Stimulated activated CD8-positive, alpha-beta memory T cell treated with anti-CD3 and anti-CD28 coated beads, Interleukin-7, amount 100 ng/mL, for 1 hour (primary cell): ENCODE measurements around the gene FAM124B.

Source experiments
- DNase-seq, 2 donors: peaks; one replicate each; pipeline ENCODE4 v3.0.0-alpha.2; 2020; ENCODE audit warnings: low read depth in 2 of 2

The FAM124B gene, protein sequence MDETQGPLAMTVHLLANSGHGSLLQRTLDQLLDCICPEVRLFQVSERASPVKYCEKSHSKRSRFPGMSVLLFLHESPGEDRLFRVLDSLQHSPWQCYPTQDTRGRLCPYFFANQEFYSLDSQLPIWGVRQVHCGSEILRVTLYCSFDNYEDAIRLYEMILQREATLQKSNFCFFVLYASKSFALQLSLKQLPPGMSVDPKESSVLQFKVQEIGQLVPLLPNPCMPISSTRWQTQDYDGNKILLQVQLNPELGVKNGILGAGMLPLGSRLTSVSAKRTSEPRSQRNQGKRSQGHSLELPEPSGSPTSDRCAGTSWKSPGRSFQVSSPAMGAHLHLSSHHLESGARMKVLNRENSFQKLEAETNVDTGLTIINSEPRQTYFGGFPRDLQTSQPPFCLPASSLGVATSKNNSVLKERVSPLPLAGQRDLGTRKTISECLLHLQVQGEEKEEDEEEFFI

DNA sequence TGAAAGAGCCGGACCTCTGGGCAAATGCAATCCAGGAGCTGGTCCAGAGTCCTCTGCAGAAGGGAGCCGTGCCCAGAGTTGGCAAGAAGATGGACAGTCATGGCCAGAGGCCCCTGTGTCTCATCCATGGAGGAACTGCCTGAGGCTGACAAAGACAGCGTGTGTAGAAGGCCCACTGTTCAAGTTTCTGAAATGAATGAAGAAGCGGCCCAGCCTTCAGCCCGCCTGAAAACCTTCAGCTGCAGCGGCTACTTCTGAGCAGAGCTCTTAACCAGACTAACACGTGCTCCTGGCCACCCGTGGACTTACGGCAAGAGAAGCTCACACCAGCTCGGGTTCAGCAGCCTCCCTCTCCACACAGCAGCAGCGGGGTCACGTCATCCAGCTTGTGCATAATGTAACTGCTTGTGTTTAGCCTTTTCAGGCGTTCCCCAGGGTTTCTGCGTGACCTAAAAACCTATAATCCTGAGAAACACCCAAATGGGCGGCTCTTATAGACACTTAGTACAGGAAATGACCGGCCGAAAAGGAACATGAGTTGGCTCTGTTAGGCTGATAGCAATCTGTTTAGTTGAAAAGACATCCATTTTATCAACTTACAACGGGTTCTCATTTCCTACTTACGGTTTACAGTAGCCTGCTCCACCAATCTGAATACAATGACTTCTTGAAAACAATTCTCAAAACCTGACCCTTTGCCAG lies at the start of gene FAM124B:
Gene FAM124B, minus strand, starts transcription at position 467 of the 702 bp plus-strand sequence. Its CDS starts 339 bp downstream, at position 128.
- DNase-seq, result no peak

DNA sequence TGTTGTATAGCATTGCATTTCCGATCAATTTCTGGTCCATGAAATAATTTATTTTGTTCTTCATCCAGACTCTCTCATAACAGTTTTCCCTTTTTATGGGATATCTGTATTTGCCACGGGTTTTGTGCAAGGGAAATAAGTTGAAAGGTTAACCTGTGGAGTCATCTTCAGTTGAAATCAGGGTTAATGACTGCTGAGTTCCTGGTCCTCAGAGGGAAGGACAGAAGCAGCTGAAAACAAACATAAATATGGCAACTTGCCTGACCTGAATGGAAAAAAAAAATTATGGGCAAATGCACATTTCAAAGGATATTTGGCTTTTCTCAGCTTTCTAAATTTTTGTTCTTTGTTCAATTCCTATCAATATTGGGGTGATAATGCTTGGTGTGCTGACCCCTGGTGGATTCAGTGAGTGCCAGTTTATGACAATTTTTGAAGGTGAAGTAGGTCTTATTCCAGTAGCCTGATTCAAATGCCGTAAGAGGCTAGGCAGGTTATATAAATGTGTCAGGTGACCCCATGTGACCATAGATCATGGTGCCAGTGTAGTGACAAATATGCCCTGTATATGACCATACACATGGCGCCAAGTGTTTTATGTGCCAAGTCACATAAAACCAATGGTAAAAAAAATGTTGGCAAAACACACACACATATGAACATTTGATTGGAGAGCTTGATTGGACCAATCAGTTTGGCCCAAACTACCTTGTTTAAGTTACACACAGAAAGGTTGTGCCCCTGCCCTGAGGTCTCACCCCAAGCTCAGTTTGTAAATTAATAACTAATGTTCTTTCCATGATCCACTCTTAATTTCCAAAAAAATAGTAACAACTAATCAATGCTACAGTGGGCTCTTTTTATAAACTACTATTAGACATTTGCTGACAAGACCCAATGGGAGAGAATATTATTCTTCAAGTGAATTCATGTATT lies 47.6 kb upstream of the FAM124B start:
- no peak for DNase-seq

DNA sequence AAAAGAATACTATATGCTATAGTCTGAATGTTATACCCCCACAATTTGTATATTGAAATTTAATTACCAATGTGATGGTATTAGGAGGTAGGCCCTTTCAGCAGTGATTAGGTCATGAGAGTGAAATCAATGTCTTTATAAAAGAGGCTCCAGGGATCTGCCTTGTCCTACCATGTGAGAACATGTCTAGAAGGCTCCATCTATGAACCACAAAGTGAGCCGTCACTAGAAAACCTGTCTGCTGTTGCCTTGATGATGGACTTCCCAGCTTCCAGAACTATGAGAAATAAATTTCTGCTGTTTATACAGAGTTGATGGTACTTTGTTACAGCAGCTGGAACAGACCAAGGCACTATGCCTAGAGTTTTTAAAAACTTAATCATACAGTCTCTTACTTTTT lies 46.3 kb upstream of the FAM124B start:
- no peak for DNase-seq

DNA sequence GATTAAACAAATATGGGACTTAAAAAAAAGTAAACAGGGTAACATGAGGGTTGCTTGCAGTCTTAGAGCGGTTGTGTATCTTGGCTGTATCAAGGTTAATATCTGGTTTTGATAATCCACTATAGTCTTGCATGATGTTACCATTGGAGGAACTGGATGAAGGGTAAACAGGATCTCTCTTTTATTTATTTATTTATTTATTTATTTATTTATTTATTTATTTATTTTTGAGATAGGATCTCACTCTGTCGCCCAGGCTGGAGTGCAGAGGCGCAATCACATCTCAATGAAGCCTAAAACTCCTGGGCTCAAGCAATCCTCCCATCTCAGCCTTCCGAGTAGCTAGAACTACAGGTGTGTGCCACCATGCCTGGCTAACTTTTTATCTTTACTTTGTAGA lies 42.9 kb upstream of the FAM124B start:
- no peak for DNase-seq

DNA sequence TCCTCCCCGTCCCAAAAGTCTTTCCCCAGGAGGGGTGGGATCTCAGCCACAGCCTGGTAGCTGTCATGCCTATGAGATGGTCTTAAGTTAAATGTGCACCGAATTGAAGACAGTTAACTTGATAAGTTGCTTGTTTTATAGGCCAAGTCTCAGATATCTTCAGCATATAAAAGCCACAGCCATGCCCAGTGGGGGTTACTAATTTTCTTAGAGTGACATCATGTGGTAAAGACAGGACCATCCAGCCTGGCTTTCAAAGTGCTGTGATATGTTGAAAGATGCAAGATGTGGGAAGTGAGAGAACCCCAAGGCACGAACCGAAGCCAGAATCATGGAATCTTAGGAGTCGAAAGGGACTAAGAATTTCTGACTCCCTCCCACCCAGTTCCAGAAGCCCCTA lies 42.1 kb upstream of the FAM124B start:
- DNase-seq, result no peak

DNA sequence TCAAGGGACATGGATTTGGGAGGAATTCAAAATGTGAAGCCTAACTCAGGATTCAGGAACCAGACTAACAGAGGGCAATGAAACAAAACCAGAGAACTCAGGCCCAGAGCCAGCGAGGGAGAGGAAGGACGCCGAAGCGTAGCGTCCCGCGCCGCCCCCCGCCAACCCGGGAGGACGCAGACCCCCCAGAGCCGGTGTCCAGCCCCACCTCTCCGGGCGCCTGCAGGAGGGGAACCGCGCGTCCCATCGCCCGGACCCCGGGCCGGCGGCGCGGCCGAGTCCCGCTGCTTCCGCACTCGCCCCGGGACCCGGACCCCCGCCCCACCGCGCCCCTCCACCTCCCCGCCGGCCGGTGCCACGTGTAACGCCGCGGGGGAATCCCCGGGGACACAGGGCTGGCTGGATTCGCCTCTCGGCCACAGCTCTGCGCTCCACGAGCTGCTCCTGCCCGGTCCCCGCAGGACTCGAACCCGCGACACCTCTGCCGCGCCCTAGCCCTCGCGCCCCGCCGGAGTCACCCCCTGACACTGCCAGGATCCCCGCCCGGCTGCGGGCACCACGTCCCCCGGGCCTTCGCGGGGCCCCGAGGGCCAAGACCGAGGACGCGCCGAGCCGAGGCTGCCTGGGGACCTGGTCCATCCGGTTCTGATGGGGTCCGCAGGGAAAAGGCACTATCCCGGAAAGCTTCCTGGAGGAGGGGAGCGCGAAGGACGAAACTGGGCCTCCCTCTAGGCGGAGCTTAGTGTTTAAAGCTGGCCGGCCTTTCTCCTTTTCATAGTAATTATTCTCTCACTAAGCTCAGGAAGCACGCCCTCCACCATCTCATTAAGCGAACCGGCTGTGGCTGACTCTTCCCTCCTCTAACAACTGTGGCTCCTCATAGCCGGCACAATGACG lies 40.4 kb upstream of the FAM124B start:
- no peak for DNase-seq

DNA sequence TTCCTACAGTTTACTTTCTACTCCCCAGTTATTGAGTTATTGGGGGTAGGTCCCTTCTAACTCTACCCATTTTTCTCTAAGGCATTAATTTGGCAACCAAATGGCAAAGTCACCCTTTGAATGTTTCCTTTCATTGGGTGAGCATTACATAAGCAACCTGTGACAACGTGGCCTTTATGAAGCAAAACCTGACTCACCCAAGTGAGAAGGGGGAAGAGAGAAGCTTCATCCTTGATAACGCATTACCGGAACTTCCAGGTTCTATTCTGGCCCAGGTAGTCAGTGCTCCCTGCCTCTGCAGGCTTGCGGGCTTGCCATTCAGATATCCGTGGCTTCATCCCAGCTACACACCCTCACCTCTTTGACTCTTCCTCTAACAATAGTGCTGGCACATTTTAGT lies 39.1 kb upstream of the FAM124B start:
- no peak for DNase-seq

DNA sequence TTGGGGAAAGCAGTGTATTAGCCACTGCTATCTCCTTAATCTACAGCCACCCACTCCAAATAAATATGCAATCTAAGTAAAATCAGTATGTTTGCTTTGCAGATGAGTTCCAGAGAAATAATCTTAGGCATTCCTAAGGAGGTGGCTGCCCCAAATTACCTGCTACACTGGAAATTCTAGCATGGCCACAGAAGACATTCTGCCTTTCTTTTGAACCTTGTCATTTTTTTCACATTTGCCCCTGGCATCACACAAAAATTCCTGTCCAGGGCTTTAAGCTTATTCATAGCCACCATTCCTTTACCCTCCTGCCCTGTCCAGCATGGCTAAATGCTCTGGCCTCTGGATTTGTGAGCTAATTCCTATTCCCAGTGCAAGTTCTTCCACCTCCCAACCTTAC lies 36.8 kb upstream of the FAM124B start:
- DNase-seq, result no peak

DNA sequence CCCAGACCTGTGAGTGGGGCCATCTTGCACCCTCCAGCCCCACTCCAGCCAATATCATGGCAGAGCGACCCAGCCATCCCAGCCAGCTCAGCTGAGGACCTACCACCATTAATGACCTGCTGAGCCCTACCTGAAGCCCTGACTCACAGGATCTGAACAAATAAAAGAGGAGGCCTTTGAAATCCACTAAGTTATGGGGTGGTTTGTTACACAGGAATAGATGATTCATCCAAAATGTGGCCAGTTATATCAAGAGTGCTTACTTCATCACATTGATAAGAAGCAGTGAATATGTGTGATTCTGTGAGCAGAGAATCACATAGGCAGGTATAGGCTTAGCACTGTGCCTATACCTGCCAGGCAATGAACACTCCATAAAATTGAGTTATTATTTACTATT lies 34.7 kb upstream of the FAM124B start:
- DNase-seq, result no peak

DNA sequence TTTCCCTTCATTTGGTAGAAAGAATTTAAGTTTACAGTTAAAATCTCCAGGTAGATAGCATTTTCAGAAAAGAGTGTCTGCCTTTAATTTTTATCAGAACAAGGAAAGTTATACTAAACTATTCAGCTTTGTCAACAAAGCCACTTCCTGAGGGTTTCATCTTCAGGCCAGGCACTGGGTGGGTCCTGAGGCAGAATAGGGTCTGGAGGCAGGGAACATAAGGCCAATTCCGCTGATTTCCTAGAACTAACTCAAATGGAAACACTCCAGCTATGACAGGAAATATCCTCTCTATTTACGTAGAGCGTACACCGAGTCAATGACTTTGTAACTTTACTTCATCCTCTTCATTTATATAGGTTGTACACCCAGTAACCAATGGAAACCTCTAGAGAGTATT lies 32.7 kb upstream of the FAM124B start:
- no peak for DNase-seq

DNA sequence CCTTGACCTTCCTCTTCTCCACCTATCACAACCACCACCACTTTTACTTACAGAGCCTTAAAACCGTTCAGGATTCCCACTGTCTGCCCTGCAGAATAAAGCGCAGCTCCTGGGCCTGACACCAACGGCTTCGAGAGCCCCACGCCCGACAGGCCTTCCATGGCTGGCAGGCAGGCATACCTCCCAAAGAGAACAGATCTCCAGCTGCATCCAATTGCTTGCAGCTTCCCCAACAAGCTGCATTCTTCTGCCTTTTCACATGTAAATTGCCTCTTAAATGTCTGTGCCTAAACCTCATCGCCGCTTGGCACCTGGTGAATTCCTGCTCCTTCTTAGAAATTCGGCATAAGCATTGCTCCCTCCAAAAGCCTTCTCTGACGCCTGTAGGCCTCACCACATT lies 31.5 kb upstream of the FAM124B start:
- no peak for DNase-seq

DNA sequence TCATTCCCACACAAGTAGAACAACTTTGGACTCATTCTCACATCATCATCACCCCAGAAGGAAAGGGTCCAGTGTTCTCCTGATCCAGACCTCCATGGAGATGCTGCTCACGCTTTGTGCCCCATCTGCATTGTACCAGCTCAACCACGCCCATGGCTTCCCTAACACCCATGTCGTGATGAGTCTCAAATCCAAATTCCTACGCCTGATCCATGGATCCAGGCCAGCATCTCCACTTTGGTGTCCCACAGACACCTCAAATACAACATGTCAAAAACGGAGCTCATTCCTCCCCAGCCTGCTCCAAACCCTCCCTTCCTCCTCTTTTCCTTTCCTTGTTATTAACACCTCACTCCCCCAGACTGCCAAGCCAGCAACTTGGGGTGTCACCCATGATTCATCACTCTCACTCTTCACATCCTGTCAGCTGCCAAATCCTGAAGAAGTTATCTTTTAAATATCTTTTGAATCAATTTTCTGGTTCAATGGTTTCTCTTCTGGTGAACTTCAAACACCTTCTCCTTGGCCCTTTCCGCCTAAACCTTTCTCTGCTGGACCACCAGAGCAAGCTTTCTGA lies 30.2 kb upstream of the FAM124B start:
- DNase-seq, result no peak

DNA sequence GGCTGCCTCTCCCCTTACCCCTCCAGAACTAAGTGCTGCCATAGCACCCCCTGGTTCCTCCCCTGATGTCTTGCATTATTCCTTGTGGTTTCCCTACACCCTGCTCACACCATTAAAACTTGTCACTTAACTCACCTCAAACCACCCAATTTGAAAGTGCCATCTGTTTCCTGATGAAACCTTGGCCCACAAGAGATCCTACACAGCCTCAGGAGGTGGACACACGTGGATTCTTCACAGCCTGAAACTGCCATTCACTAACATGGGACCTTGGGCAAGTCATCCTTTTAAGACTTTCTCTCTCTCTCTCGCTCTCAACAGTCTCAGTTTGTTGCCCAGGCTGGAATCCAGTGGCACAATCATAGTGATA lies 27.5 kb upstream of the FAM124B start:
- no peak for DNase-seq

DNA sequence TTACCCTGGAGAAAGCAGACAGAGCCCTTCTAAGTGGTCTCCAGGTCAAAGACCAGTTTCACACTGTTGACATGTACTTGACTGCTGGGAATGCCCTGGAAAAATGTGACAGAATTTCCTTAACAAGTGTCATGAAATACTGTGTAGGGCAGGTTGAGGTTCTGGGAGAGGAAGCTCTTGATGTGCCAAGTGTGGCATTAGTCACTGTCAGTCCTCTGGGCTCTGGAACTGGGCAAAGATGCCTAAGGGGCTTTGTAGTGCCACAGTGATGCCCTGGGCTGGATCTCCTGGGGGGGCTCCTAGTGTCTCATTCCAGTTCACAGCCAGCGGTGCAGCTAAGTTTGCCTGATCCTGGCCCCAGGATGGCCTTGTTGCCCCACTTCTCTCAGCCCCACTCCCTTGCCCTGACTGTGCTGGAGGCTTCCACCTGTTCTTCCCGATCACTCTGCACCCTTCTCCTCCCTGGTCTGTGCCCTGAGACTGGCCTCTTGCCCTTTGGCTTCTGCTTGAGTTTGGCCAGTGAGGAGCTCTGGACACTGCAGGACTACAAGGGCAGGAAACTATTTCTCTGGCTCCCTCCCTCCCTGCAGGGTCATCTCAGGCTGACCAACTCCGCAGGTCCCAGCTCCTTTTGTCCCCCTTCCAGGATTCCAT lies 27.0 kb upstream of the FAM124B start:
- no peak for DNase-seq

DNA sequence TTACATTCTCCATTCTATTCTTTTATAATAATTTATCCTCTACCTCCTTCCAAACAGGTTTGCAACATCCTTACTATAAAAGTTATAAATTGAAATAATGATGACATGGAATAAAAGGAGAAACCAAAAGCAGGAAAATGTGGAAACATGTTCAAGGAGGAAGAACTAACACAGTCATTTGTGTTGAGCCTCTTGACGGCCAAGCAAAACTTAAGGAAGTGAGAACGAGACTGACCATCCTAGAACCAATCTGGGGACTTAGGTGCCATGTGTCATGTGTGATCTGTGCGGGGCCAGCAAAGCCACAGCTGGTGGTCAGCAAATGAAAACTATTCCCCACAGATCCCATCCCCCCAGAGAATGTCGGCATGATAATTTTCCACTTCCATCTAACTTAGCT lies 25.6 kb upstream of the FAM124B start:
- DNase-seq, result no peak

DNA sequence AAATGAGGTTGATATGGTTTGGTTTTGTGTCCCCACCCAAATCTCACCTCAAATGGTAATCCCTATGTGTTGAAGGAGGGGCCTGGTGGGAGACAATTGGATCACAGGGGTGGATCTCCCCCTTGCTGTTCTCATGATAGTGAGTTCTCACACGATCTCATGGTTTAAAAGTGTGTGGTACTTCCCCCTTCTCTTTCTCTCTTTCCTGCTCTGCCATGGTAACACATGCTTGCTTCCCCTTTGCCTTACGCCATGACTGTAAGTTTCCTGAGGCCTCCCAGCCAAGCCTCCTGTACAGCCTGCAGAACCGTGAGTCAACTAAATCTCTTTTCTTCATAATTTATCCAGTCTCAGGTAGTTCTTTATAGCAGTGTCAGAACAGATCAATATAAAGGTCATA lies 24.7 kb upstream of the FAM124B start:
- no peak for DNase-seq

DNA sequence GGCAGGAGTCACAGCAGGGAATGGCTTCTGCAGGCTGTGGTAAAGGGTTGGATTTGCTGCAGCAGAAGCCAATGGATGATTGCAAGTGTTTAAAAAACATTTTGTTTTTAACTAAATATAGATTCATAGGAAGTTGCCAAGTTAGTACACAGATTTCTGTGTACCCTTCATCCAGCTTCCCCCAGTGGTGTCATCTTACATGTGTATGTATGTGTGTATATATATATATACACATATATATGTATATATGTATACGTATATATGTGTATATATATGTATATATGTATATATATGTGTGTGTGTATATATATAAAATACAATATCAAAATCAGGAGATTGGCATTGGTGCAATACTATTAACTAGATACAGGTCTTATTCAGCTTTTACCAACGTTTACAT lies 19.2 kb upstream of the FAM124B start:
- DNase-seq, result no peak

DNA sequence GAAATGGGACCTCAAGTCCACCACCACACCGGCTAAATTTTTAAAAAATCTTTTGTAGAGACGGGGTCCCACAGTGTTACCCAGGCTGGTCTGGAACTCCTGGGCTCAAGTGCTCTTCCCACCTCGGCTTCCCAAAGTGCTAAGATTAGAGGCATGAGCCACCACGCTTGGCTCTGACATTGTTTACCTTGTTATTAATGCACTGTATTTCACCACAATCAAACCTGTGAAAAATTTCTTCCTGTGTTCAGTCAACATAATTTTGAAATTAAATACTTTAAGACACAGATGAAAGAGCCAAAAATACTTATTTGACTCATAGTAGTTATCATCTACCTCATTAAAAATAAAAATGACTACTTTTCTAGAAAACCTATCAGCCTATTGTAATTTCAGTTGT lies 16.0 kb upstream of the FAM124B start:
- DNase-seq, result no peak

DNA sequence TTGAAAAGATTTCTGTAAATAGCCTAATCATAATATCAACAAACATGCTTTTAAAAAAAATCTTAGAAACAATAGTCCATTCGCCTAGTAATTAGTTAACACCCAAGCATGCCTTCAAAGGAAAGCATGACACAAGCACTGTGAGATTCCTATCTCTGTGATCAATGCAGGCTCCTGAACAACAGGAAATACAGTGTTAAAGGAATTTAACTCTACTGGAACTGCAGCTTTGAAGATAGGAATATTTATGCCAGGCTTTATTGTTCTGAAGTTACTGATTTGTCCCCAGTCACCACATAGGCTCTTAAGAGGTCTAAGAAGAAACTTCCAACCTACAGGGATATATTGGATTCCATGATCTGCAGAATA lies 15.4 kb upstream of the FAM124B start:
- DNase-seq, result no peak

DNA sequence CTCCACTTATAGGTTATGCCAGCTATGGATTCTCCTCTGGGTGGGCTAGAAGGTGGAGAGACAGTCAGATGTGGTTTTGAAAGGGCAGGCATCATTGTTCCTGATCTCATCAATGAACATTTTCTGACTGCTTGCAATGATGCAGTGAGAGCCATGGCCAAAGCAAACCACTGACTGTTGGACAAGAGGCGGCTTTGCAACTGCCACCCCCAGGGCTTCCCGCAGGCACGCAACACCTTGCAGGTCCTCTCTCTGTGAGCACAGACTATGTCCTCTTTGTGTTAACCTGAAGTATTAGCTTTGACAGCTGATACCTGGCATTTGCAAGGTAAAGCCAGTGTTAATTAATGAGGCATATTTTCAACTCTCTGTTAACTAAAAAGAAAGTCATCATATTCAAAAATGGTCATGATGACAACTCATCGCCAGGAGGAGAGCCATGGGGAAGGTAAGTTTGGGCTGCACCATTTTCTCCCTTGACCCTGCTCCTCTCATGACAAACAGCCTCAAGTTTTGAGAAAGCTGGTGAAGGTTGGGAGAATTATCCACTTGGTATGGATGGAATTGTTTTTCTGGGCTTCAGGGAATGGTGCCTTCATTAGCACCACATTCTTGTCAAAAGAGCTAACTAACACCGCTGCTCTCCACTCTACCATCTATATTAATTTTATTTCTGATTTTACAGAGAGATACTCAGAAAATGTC lies 14.9 kb upstream of the FAM124B start:
- no peak for DNase-seq
